ENCODE data around the gene ZCCHC4. TPM values are rescaled to one million over a fixed set of nuclear protein-coding genes. Genes with fewer than 3 reads are reported as not detected.

The ZCCHC4 gene
- total and polyA plus RNA-seq, 8 donors: 2.6 to 30.9 (median 6.0) TPM

DNA sequence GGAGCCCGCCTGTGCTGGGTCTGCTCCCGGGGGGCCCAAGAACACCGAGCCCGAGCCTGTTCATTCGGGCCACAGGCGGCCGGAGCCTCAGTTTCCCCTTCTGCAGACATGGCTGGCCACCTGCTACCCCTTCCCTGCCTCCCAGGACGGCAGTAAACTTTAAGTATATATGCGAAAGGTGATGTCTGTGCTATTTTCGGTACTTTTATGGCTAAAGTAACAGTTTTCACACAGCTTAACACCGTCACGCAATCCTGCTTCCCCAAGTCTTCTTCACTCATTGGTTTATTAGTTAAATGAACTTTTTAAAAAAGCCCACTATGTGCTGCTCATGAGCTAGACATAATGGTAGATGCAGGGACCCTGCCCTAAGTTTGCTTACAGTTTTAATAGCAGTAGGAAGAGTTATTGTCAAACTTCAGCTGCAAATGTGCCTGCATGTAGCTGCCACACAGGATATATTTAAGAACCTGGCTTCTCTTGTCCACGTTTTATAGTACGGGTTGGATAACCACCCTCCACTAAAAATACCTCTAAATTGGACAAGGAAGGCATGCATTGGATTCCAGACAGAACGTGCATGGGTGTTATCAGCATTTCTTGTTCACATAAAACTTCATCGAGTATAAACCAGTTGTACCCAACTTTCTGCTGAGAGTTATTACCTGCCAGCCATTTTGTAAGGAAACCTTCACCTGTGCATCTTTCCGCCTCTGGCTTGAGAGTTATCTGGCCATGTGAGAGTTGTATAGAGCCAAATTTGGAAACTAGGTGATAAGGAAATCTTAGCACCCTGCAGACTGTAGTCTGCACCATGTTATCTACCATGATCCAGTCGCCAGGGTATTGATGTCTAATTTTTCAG lies 65.2 kb downstream of the ZCCHC4 start:
- H3K36me3 ChIP-seq: peaks cover 4 to 26% (median 20%) of the 10 kb centered on the region in 4 donors
- no peaks in the 10 kb centered on the region for H3K27me3 ChIP-seq
- 12 to 17% (median 14%) methylated on average over 18 of the region's 18 CpGs for WGBS, 5 donors
- intact Hi-C loops (cut with DNase I; ENCODE audit: low total_unique reads): no loop called here
- peaks cover 4 to 37% (median 23%) of the 10 kb centered on the region in 4 donors for H3K4me1 ChIP-seq
- DNase-seq: peak in 1 of 2 donors; percentile 19
- H3K9me3 ChIP-seq: no peaks in the 10 kb centered on the region
- peak overlapping the region; percentile 69 to 86 (median 82) for H3K27ac ChIP-seq
- TF ChIP-seq POLR2AphosphoS5 (IDR thresholded peaks at IDR 0.05) (no peak), POLR2A (IDR thresholded peaks at IDR 0.05) (no peak), EP300 (IDR thresholded peaks at IDR 0.05) (no peak)
- TF ChIP-seq, protein P1, sequence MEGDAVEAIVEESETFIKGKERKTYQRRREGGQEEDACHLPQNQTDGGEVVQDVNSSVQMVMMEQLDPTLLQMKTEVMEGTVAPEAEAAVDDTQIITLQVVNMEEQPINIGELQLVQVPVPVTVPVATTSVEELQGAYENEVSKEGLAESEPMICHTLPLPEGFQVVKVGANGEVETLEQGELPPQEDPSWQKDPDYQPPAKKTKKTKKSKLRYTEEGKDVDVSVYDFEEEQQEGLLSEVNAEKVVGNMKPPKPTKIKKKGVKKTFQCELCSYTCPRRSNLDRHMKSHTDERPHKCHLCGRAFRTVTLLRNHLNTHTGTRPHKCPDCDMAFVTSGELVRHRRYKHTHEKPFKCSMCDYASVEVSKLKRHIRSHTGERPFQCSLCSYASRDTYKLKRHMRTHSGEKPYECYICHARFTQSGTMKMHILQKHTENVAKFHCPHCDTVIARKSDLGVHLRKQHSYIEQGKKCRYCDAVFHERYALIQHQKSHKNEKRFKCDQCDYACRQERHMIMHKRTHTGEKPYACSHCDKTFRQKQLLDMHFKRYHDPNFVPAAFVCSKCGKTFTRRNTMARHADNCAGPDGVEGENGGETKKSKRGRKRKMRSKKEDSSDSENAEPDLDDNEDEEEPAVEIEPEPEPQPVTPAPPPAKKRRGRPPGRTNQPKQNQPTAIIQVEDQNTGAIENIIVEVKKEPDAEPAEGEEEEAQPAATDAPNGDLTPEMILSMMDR (IDR thresholded peaks at IDR 0.05): no peak
- peak overlapping the region; percentile 66 to 97 (median 88) for H3K4me3 ChIP-seq

DNA sequence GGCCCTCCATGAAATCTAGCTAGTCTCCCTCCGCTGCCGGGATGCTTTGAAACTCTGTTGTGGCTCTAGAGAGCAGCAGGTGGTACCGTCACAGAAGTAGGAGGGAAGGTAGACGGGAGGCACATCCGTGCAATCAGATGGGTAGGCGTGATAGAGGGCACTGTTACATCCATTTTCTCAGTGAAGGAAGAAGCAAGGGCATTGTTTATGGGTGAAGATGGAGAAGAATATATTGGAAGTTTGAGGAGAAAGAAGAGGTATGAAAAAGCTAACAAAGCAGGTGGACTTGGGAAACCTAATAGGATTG lies 65.8 kb downstream of the ZCCHC4 start:
- H3K27ac ChIP-seq: no peak overlapping the region
- no peak for DNase-seq
- WGBS, 5 donors: 84 to 90% (median 88%) methylated on average over 6 of the region's 6 CpGs
- intact Hi-C loops (cut with DNase I; ENCODE audit: low total_unique reads): no loop called here
- peaks cover 4 to 37% (median 23%) of the 10 kb centered on the region in 4 donors for H3K4me1 ChIP-seq
- no peaks in the 10 kb centered on the region for H3K9me3 ChIP-seq
- TF ChIP-seq, protein P1 (IDR thresholded peaks at IDR 0.05): no peak
- TF ChIP-seq EP300 (IDR thresholded peaks at IDR 0.05) (no peak), POLR2A (IDR thresholded peaks at IDR 0.05) (no peak), POLR2AphosphoS5 (IDR thresholded peaks at IDR 0.05) (no peak)
- H3K27me3 ChIP-seq: no peaks in the 10 kb centered on the region
- H3K4me3 ChIP-seq: peak overlapping the region in 2 of 4 donors; percentile 86 to 90
- peaks cover 4 to 32% (median 24%) of the 10 kb centered on the region in 4 donors for H3K36me3 ChIP-seq

DNA sequence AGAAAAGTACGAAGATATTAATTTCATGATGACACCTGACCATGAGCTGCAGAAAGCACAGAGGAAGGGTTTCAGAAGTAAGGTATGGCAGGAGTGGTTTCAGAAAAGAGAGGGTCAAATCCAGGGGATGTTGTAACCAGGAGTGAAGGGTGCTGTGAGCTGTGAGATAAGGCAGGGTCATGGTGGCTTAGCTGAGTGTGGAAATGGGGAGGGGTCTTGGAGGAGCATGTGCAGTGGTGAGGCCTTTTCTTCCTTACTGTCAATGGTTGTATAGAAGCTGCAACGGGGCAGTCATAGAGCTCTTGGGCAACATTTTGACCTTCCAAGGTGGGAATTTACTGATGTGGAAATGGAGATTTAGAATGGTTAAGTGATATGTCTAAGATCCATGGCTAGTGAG lies 67.0 kb downstream of the ZCCHC4 start:
- no peak overlapping the region for H3K4me3 ChIP-seq
- H3K9me3 ChIP-seq: no peaks in the 10 kb centered on the region
- TF ChIP-seq, protein P1 (IDR thresholded peaks at IDR 0.05): no peak
- TF ChIP-seq POLR2AphosphoS5 (IDR thresholded peaks at IDR 0.05) (no peak), POLR2A (IDR thresholded peaks at IDR 0.05) (no peak), EP300 (IDR thresholded peaks at IDR 0.05) (no peak)
- H3K36me3 ChIP-seq: peaks cover 4 to 44% (median 36%) of the 10 kb centered on the region in 4 donors
- no peak overlapping the region for H3K27ac ChIP-seq
- WGBS, 5 donors: 84 to 98% (median 93%) methylated on average over 2 of the region's 2 CpGs
- H3K4me1 ChIP-seq: peaks cover 4 to 34% (median 22%) of the 10 kb centered on the region in 4 donors
- intact Hi-C loops (cut with DNase I; ENCODE audit: low total_unique reads): no loop called here
- no peak for DNase-seq
- no peaks in the 10 kb centered on the region for H3K27me3 ChIP-seq

DNA sequence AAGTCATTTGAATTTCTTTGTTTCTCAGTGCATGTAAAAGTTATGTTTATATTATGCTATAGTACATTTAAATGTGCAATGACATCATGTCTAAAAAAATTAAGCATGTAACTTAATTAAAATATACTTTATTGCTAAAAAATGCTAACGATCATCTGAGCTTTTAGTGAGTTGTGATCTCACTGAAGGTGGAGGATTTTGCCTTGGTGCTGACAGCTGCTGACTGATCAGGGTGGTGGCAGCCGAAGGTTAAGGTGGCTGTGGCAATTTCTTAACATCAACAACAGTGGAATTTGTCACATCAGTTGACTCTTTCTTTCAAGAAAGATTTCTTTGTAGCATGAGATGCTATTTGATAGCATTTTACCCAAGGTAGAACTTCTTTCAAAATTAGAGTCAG lies 71.1 kb downstream of the ZCCHC4 start:
- 54 to 84% (median 67%) methylated on average over 2 of the region's 2 CpGs for WGBS, 5 donors
- H3K27ac ChIP-seq: no peak overlapping the region
- H3K27me3 ChIP-seq: no peaks in the 10 kb centered on the region
- H3K36me3 ChIP-seq: peaks cover 8 to 80% (median 75%) of the 10 kb centered on the region in 4 donors
- H3K9me3 ChIP-seq: no peaks in the 10 kb centered on the region
- TF ChIP-seq POLR2A (IDR thresholded peaks at IDR 0.05): no peak
- TF ChIP-seq EP300 (IDR thresholded peaks at IDR 0.05): no peak
- intact Hi-C loops (cut with DNase I; ENCODE audit: low total_unique reads): no loop called here
- H3K4me1 ChIP-seq: peaks cover 0 to 12% (median 7%) of the 10 kb centered on the region in 4 donors
- no peak overlapping the region for H3K4me3 ChIP-seq
- no peak for DNase-seq

DNA sequence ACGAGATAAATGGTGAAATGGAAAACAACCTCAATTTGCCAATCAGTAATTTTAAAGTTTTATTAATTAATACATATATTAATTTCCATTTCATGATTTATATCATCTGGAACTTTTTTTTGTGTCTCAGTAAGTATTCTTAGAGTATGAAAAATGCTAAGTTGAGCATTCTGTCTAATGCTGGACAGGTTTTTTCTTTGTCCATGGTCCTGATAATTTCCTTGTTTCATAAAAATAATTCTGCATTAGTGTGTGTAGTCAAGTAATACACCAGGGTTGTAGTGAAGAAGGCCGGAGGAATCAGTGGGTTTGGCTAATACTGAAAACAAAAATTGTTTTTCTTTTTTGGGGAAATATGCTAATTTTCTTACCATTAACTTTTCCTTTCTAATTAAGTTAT lies 74.4 kb downstream of the ZCCHC4 start:
- WGBS, 5 donors: 91 to 97% (median 95%) methylated on average over 2 of the region's 2 CpGs
- DNase-seq: no peak
- TF ChIP-seq POLR2AphosphoS5 (IDR thresholded peaks at IDR 0.05) (no peak), POLR2A (IDR thresholded peaks at IDR 0.05) (no peak), EP300 (IDR thresholded peaks at IDR 0.05) (no peak)
- TF ChIP-seq, protein P1 (IDR thresholded peaks at IDR 0.05): no peak

More for the DNA sequence above, 74.4 kb downstream of the ZCCHC4 start:
- Histone ChIP-seq H3K36me3 (peaks cover 18 to 96% (median 92%) of the 10 kb centered on the region in 4 donors), H3K4me1 (no peaks in the 10 kb centered on the region), H3K27ac (no peak overlapping the region), H3K4me3 (no peak overlapping the region), H3K9me3 (no peaks in the 10 kb centered on the region), H3K27me3 (no peaks in the 10 kb centered on the region)
- intact Hi-C loops (cut with DNase I; ENCODE audit: low total_unique reads): no loop called here

Measured in stomach (tissue), 9 donors.